Heart left ventricle (tissue), 16 donors: ENCODE data around the gene RIMS3. TPM values are rescaled to one million over a fixed set of nuclear protein-coding genes. Genes with fewer than 3 reads are reported as not detected.
"Not testable (repeated sequence)": the region's sequence is repeated elsewhere in the genome, so short reads cannot be mapped to it uniquely, and the experiment has no call there.

Experiments
- ATAC-seq, 4 donors: fragments of 200-7000 bp; cut with Tn5 transposase; one replicate each; pipeline ENCODE4 v1.9.1; 2020 to 2022; ENCODE audit warnings: moderate library complexity in 4 of 4, mild to moderate bottlenecking in 3 of 4, moderate number of reproducible peaks in 1 of 4
- DNase-seq, 5 donors: peaks; one replicate each; pipeline ENCODE4 v3.0.0-alpha.2; 2020
- H3K27ac ChIP-seq, 12 donors: fragments of 200-600 bp; sonication (generic) in 4 of 12; one replicate each; pipeline versions ENCODE4 v1.5.0 to v1.8.0; 2016 to 2022; ENCODE audit warnings: mild to moderate bottlenecking in 2 of 12
- H3K27me3 ChIP-seq, 9 donors: fragments of 200-600 bp; sonication (generic) in 2 of 9; one replicate each; pipeline versions ENCODE4 v1.5.1 to v1.8.0; 2016 to 2022; ENCODE audit warnings: mild to moderate bottlenecking in 3 of 9
- H3K36me3 ChIP-seq, 9 donors: fragments of 200-600 bp; sonication (generic) in 2 of 9; one replicate each; pipeline versions ENCODE4 v1.5.0 to v1.8.0; 2018 to 2022; ENCODE audit warnings: mild to moderate bottlenecking in 2 of 9
- H3K4me1 ChIP-seq, 12 donors: fragments of 200-600 bp; sonication (generic) in 4 of 12; one replicate each; pipeline versions ENCODE4 v1.5.0 to v1.8.0; 2016 to 2022; ENCODE audit warnings: mild to moderate bottlenecking in 3 of 12
- H3K4me3 ChIP-seq, 12 donors: fragments of 200-600 bp; sonication (generic) in 4 of 12; one replicate each; pipeline versions ENCODE4 v1.5.0 to v1.8.0; 2017 to 2022; ENCODE audit warnings: mild to moderate bottlenecking in 9 of 12, moderate library complexity in 4 of 12
- H3K9me3 ChIP-seq, 12 donors: fragments of 200-600 bp; sonication (generic) in 4 of 12; one replicate each; pipeline versions ENCODE4 v1.5.0 to v1.8.0; 2016 to 2022; ENCODE audit warnings: mild to moderate bottlenecking in 1 of 12
- CTCF ChIP-seq, 12 donors: fragments of 200-600 bp; sonication (generic) in 4 of 12; IDR thresholded peaks; one replicate each; pipeline versions ENCODE4 v1.5.0 to v1.8.0; 2018 to 2022; ENCODE audit warnings: antibody characterized with exemption in 12 of 12, mild to moderate bottlenecking in 5 of 12
- POLR2A ChIP-seq, 2 donors: fragments of 450-650 bp; IDR thresholded peaks; one replicate each; pipeline ENCODE4 v1.6.1; 2017; ENCODE audit warnings: antibody characterized with exemption in 2 of 2, mild to moderate bottlenecking in 2 of 2, moderate library complexity in 2 of 2
- WGBS, 4 donors: extraction: QIAGEN DNeasy Blood & Tissue Kit in 2 of 4; methylation state at CpG; one replicate each; pipeline versions ENCODE4 v1.1.5 to v1.1.7; 2013 to 2018; 5-methylcytosine and 5-hydroxymethylcytosine counted together
- intact Hi-C, 10 donors: fragments of 100-400 bp; cut with DNase I; formaldehyde crosslinking; loops; one replicate each; pipeline versions ENCODE4 v1.11.1 to v1.14.2; 2022
- polyA plus RNA-seq, 2 donors: library from polyadenylated mRNA; stranded (reverse); fragments of 200-250 nt; gene quantifications; one replicate each; pipeline ENCODE4 v1.2.3, GENCODE V29; 2013
- total RNA-seq, 9 donors: library from RNA; depleted of rRNA in 2 of 9; stranded (reverse); fragments of >200 nt in 2 of 9; fragmentation: NEBNext Ultra II Directional in 3 of 9; extraction: Animal tissue kit (Norgen Biotek cat#: 25700) in 3 of 9; gene quantifications; one replicate each; pipeline versions ENCODE4 v1.1.0 to v1.2.4, GENCODE V29; 2016 to 2023
- donor health status: ischemic (EF 13 %, LVEDD 7.1; RV severe dilation, severe dysfunction).
- donor health status: healthy with polysubstance abuse.
- donor health status: DM: no; HTN: yes; CAD: no.
- donor health status: DM: no; HTN: no; CAD: no.
- donor health status: ischemic (EF 25% LVEDD 6.9; RV normal size, moderate dysfunction).
- donor health status: ischemic (EF 25% LVEDD 5.7; RV mildly dilated, moderate dysfunction).
- donor health status: healthy.
- donor health status: DM: yes; HTN: yes; CAD: no.
- donor health status: ischemic (EF 35%, LVEDD 5.7; RV mildly dilated, moderate dysfunction).
- donor health status: nonischemic (EF 11% LVEDD 7.7; RV severe dilation, severe dysfunction).
- donor health status: DM: yes; HTN: yes; CAD: no.
- donor health status: PGD.
- donor health status: ischemic (EF 29% LVEDD 5.4; RV normal size, mild dysfunction).
- donor health status: nonischemic (EF 23%, LVEDD 6.1; RV moderate dilation, normal function).

RIMS3 gene
- total and polyA plus RNA-seq, 11 donors: 0.23 to 3.0 (median 1.00) TPM

- TF ChIP-seq CTCF (IDR thresholded peaks at IDR 0.05): no peak
- TF ChIP-seq POLR2A (IDR thresholded peaks at IDR 0.05): no peak
- H3K36me3 ChIP-seq: no peaks in the 10 kb centered on the region
- WGBS, 4 donors: 86 to 93% (median 91%) methylated on average over 3 of the region's 3 CpGs
- H3K9me3 ChIP-seq: no peaks in the 10 kb centered on the region
- no peak for ATAC-seq
- no peaks in the 10 kb centered on the region for H3K27me3 ChIP-seq
- peaks cover 0 to 69% (median 29%) of the 10 kb centered on the region in 12 donors for H3K4me1 ChIP-seq
- DNase-seq: no peak
- intact Hi-C loops: no loop called here
- H3K27ac ChIP-seq: no peak overlapping the region
- H3K4me3 ChIP-seq: no peak overlapping the region
Measured at GRCh38 chr1:40703316-40703715, 37.8 kb upstream of the RIMS3 start.

GRCh38 chr1:40702810-40703209, 37.3 kb upstream of the RIMS3 start:
- ATAC-seq, H3K4me3 ChIP-seq, H3K36me3 ChIP-seq, DNase-seq, H3K9me3 ChIP-seq, H3K27ac ChIP-seq, H3K27me3 ChIP-seq, intact Hi-C loops: not testable (repeated sequence)
- 93 to 94% (median 94%) methylated on average over 9 of the region's 9 CpGs for WGBS, 4 donors
- peaks cover 0 to 69% (median 27%) of the 10 kb centered on the region in 12 donors for H3K4me1 ChIP-seq

- peaks cover 0 to 8% (median 0%) of the 10 kb centered on the region in 9 donors for H3K36me3 ChIP-seq
- no peak overlapping the region for H3K4me3 ChIP-seq
- ATAC-seq (no peak), DNase-seq (no peak)
- TF ChIP-seq CTCF (IDR thresholded peaks at IDR 0.05) (no peak), POLR2A (IDR thresholded peaks at IDR 0.05) (no peak)
- H3K27me3 ChIP-seq: no peaks in the 10 kb centered on the region
- H3K27ac ChIP-seq: no peak overlapping the region
- intact Hi-C loops: no loop called here
- 45 to 68% (median 56%) methylated on average over 3 of the region's 3 CpGs for WGBS, 4 donors
- no peaks in the 10 kb centered on the region for H3K9me3 ChIP-seq
- H3K4me1 ChIP-seq: peaks cover 0 to 80% (median 29%) of the 10 kb centered on the region in 12 donors
Measured at GRCh38 chr1:40701684-40702083, 36.2 kb upstream of the RIMS3 start.

GRCh38 chr1:40699787-40700186, 34.3 kb upstream of the RIMS3 start:
- intact Hi-C loops: no loop called here
- Histone ChIP-seq H3K4me3 (no peak overlapping the region), H3K27ac (no peak overlapping the region), H3K36me3 (peaks cover 0 to 16% (median 0%) of the 10 kb centered on the region in 9 donors), H3K27me3 (no peaks in the 10 kb centered on the region), H3K9me3 (no peaks in the 10 kb centered on the region), H3K4me1 (peaks cover 0 to 91% (median 29%) of the 10 kb centered on the region in 12 donors)
- no peak for ATAC-seq
- 87 to 92% (median 90%) methylated on average over 6 of the region's 6 CpGs for WGBS, 4 donors
- no peak for DNase-seq
- no peak for TF ChIP-seq CTCF (IDR thresholded peaks at IDR 0.05)
- no peak for TF ChIP-seq POLR2A (IDR thresholded peaks at IDR 0.05)

GRCh38 chr1:40697436-40697835, 32.0 kb upstream of the RIMS3 start:
- 79 to 83% (median 80%) methylated on average over 5 of the region's 5 CpGs for WGBS, 4 donors
- H3K4me1 ChIP-seq: peaks cover 0 to 94% (median 35%) of the 10 kb centered on the region in 12 donors
- ATAC-seq: no peak
- peaks cover 0 to 16% (median 0%) of the 10 kb centered on the region in 9 donors for H3K36me3 ChIP-seq
- TF ChIP-seq POLR2A (IDR thresholded peaks at IDR 0.05) (no peak), CTCF (IDR thresholded peaks at IDR 0.05) (no peak)
- intact Hi-C loops: no loop called here
- H3K27me3 ChIP-seq: no peaks in the 10 kb centered on the region
- H3K27ac ChIP-seq: no peak overlapping the region
- no peak for DNase-seq
- H3K9me3 ChIP-seq: no peaks in the 10 kb centered on the region
- H3K4me3 ChIP-seq: no peak overlapping the region
